ENCODE data around the gene ITGAV. TPM values are rescaled to one million over a fixed set of nuclear protein-coding genes. Genes with fewer than 3 reads are reported as not detected.

Gene ITGAV
- polyA plus RNA-seq, 4 donors = 55.7 to 76.1 (median 67.8) TPM

DNA sequence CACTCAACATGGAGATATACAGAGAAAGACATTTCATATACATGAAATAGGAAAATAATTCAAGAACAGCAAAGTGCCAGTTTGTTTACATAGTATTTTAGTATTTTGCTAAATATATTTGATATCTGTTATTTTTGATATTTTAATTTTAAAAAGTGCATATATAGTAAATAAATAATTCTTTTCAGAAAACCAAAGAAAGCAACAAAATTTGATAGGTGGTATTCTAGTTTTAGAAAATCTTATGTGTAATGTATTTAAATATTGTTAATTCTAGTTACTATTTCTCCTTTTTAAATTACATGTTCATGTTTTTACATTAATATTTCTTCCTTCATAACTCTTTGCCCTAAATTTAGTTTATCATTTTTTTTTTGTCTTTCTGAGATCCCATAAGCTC is 69.5 kb downstream of the ITGAV start:
- DNase-seq (ENCODE audit: low read depth in 4 of 4, low spot score in 2 of 4) = no peak

DNA sequence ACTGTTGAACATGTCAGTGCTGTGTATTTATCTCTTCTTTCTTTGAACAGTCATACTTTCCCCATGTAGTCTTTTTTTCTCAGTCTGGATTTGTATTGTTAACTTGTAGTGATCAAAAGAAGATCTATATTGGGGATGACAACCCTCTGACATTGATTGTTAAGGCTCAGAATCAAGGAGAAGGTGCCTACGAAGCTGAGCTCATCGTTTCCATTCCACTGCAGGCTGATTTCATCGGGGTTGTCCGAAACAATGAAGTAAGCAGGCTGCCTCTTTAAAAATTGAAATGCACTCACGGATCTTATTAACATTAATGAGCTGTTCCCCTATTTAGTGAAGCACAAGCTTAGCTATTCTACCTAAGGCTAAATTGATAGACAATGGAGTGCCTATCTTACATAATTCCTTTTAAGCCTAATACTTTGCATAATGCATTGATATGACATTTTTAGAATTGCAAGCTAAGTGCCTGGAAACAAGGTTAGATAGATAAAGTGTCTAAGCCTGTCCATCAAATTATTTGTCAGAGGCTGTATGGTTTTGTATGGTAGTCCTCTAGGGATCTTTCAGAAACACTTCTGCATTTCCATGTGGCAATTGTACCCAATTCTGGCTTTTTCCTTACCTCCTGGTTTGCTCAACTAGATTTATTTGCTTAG is 74.7 kb downstream of the ITGAV start:
- DNase-seq (ENCODE audit: low read depth in 4 of 4, low spot score in 2 of 4) = no peak

DNA sequence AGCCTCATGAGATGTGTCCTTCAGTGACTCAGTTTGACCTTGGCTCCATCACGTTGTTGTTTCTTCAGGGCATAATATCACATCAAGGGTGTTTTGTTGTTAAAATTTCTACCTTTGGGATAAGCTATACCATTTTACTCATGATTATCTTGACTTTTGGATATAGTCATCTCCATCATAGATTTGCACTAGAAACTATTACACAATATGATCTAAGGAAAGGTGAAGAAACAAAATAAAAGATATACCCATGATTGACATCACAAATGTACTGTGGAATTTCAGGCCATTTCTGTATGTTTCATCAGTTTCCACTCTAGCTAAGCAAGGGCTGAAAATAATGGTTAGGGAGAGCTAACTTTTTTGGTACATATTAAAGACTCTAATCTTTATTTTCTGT is 79.3 kb downstream of the ITGAV start:
- no peak for DNase-seq (ENCODE audit: low read depth in 4 of 4, low spot score in 2 of 4)

DNA sequence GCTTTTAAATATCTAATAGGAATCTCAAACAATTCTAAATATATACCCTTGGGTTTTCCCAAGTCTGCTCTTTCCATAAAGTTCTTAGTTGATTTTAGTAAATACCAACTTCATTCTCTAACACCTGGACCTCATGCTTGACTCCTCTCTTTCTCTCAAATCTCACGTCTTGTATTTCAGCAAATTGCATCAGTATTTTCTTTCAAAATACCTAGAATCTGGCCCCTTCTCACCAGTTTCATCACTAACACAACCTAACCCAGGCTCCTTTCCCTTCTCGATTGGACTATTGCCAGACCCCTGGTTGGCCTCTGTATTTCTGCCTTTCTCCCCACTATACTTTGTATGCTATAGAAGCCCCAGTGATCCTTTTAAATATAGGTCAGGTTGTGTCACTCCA is 81.0 kb downstream of the ITGAV start:
- DNase-seq (ENCODE audit: low read depth in 4 of 4, low spot score in 2 of 4) = no peak

DNA sequence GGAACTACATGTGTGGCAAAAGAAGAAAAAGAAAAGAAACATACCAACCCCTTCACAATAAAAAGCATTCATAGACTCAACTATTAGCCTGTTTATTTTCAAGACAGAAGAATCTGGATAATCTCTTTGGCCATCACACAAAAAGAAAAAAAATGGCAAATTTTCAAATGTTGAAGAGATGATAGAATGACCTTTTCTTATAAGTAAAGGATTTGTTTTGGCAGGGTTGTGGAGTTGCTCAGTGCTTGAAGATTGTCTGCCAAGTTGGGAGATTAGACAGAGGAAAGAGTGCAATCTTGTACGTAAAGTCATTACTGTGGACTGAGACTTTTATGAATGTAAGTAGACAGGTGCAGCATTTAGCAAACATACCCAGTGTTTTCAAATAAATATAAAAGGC is 85.5 kb downstream of the ITGAV start:
- no peak for DNase-seq (ENCODE audit: low read depth in 4 of 4, low spot score in 2 of 4)

DNA sequence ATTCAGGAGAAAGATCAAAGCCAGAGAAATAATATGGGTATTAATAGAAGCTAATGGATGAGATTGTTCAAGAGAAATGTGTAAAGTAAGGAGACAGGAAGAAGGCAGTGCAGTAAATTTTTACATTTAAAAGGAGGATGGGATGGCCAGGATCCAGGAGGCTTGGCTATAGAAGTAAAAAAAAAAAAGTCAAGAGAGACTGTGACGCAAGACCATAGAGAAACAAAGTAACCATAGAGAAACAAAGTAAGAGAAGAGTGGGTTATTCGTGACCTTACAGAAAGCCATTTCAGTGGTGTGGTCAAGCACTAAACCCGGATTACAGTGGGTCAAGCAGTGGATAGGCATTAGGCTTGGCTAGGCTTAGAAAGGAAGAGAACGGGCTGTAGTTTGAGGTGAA is 93.5 kb downstream of the ITGAV start:
- no peak for DNase-seq (ENCODE audit: low read depth in 4 of 4, low spot score in 2 of 4)

DNA sequence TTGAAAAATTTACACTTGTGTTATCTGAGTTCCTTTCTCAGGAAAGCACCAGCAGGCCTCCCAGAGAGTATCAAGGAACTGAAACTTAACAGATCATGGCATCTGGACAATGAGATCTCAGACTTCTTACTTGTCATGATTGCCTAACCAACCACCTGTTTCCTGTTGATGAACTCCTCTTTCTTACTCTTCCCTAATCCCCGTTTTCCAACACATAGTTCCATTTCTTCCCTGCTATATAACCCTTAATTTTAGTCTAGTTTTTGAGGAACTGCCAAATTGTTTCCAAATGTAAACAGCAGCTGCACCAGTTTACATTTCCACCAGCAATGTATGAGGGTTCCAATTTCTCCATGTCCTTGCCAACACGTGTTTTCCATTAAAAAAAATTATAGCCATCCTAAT is 98.0 kb downstream of the ITGAV start:
- DNase-seq (ENCODE audit: low read depth in 4 of 4, low spot score in 2 of 4) = no peak

DNA sequence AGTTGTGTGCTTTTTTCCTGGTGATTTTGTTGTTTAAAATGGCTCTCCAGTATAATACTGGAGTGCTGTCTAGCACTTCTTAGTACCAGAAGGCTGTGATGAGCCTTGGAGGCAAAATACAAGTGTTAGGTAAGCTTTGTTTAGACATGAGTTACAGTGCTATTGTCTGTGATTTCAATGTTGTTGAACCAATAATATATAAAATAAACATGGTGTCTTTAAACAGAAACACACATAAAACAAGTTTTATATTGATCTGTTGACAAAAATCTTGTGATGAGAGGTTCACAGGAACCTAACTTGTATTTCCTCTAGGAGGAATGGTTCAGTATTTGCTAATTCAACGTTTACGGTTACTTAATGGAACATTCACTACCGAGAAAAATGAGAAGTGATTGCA is 99.0 kb downstream of the ITGAV start:
- DNase-seq (ENCODE audit: low read depth in 4 of 4, low spot score in 2 of 4) = no peak

DNA sequence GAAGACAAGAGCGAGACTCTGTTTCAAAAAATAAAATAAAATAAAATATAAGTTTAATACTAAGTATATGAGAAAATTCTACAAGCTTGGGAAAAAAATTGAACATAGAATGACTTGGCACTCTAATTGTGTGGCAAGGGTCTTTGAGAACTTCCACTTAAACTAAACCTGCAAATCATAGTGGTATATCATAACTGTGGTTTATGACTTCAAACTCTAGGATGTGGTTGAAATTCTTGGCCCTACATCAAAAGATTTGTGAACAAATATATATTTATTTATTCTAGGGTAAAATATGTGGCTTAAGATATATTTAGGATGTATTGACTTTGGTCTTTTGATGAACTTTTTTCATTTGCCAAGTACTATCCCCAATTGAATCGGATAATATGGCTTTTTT is 100.9 kb downstream of the ITGAV start:
- DNase-seq (ENCODE audit: low read depth in 4 of 4, low spot score in 2 of 4) = no peak

DNA sequence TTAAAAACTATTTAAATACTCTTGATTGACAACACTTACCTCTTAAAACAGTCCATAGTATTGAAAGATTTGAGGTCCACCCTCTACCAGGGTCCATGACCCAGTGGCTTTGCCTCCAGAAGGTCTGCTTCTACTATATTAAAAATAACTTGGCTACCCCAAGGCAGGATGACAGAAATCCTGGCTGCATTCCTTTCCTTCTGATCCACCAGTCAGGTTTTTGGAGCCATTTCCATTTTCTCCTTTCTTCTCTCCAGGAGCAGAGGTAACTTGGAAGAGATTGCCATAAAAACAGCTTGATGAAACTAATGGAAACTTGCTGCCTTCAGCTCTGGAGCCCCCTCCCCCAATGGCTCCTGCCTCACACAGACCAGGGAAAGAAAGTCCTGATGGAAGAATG is 101.4 kb downstream of the ITGAV start:
- no peak for DNase-seq (ENCODE audit: low read depth in 4 of 4, low spot score in 2 of 4)

DNA sequence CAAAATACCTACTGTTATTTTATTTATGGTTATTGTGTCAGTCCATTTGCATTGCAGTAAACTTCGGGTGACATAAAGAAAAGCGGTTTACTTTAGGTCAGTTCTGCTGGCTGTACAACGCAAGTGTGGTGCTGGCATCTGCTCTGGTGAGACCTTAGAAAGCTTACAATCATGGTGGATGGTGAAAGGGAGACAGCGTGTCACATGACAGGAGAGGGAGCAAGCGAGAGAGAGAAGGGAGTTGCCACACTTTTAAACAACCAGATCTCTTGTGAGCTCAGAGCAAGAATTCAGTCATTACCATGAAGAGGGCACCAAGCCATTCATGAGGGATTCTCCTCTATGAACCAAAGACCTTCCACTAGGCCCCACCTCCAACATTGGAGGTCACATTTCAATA is 102.0 kb downstream of the ITGAV start:
- DNase-seq (ENCODE audit: low read depth in 4 of 4, low spot score in 2 of 4) = no peak

DNA sequence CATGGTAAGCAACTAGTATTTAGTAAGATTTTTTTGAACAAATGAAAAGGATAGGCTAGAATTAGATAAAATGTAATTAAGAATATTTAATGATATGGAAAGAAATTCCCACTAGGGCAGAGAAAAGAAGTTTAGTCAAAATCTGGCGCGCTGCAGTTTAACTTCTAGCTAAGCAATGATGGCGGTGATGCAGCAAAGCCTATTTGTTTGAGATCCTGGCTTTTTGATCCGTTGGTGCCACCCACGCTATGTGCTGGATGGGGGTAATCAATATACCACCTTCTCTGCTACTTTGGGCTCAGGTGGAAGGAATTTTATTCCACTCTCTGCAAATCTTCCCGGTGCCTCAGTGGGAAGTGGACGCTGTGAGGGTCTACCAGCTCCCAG is 103.6 kb downstream of the ITGAV start:
- DNase-seq (ENCODE audit: low read depth in 4 of 4, low spot score in 2 of 4) = no peak

DNA sequence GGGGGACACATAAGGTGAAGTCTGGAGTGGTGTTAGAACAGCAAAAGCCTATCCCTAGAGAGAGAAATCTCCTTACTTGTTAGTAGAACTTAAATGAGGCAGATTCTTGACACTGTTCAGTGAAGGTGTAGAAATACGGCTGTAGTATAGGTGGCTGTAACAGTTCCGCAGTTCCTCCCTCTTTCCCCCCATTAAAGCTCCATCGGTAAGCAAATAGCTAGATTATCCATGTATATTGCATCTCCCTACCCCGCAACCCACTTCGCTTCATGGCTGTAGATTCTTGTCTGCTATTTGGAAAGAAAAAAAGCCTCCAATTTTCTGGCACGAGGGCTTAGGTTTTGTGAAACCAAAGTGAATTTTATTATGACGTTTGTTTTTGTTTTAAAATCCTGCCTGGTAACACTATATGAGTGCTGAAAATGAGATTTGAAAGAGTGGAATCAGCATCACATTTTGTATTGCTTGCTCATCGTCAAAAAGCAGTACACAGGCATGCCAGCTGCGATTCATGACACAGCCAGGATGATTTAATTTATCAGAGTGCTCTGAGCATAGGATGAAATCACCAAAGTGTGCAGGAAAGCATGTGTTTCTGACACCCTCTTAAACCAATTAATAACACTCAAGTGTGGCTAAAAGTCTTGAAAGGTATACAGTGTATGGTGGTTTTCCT is 105.4 kb downstream of the ITGAV start:
- DNase-seq (ENCODE audit: low read depth in 4 of 4, low spot score in 2 of 4) = no peak

DNA sequence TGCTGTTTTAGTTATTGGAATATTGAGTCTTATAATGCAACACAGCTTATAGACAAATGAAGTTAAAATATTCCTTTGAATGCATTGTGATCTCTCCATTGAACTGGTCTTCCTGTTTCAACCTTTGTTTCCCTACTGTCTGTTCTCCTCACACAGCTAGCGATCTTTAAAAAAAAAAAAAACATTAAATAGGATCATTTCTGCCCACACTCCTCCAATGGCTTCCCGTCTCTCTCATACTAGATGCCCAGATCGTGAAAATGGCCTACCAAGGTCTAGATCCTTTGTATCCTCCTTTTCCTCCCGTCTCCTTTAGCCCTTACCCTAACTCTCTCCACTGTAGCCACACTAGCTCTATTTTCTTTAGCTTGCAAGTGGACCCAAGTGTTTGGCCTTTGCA is 106.4 kb downstream of the ITGAV start:
- DNase-seq (ENCODE audit: low read depth in 4 of 4, low spot score in 2 of 4) = no peak

DNA sequence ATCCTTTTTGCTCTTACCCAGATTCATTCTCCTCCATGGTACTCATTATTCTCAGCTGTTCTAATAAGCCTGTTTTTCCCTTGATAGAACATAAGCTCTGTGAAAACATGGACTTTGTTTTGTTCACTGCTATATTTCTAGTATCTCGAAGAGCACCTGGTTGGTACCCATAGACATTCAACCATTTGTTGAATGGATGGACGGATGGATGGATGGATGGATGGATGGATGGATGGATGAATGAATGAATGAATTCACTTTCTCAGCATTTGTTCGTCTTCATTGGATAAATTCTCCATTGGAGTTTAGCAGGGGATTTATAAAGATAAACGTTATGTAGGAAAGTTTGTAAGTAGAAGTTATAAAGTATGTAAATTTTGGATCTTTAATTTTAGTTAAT is 106.9 kb downstream of the ITGAV start:
- DNase-seq (ENCODE audit: low read depth in 4 of 4, low spot score in 2 of 4) = no peak

DNA sequence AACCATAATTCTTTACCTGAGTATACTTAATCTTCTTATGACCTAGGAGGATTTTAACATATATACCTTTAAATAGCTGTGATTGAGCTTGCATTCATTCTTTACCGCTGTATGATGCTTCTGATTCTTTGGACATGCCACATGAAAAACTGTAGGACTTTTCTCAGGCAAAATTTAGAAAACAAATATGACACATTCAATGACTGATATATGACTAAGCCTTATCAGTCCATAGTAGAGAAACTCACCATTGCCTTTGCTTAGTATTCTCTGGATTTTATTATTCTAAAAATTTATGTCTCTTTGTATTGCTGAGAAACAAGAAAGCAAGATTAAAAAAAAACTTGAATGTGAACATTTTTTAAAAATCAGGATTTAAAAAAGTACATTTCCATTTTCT is 107.7 kb downstream of the ITGAV start:
- DNase-seq (ENCODE audit: low read depth in 4 of 4, low spot score in 2 of 4) = no peak

DNA sequence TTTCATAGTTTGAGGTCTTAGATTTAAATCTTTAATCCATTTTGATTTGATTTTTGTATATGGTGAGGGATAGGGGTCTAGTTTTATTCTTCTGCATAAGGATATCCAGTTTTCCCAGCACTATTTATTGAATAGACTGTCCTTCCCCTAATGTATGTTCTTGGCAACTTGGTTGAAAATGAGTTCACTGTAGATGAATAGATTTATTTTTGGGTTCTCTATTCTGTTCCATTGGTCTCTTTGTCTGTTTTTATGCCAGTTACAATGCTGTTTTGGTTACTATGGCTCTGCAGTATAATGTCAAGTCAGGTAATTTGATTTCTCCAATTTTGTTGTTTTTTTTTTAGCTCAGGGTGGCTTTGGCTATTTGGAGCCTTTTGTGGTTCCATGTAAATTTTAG is 109.9 kb downstream of the ITGAV start:
- DNase-seq (ENCODE audit: low read depth in 4 of 4, low spot score in 2 of 4) = no peak

DNA sequence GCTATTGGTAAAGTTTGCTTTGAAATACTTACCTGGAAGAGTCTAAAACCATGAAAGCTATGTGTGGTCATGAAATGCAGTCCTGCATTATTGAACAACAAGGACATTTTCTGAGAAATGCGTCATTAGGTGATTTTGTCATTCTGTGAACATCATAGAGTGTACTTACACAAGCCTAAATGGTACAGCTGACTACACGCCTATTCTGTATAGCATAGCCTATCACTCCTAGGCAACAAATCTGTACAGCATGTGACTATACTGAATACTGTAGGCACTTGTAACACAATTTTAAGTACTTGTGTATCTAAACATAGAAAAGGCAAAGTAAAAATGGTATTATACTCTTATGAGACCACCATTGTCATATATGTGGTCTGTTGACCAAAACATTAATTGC is 112.2 kb downstream of the ITGAV start:
- no peak for DNase-seq (ENCODE audit: low read depth in 4 of 4, low spot score in 2 of 4)

DNA sequence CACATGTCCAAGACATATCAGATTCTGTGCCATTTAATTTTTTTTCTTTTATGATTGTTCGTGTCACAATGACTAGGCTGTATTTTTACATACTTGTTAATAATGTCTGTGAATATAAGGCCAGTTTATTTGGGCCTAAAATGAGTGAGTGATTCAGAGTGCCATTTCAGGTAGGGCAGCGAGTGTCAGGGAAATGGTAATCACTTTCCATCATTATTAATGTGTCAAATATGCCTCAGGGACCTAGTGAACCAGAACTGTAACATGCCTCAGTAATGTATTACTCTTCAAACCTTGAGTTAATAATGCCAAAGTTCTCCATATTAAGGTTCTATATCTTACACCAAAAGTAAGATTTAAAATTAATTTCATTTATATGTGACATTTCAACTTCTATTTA is 112.6 kb downstream of the ITGAV start:
- no peak for DNase-seq (ENCODE audit: low read depth in 4 of 4, low spot score in 2 of 4)

DNA sequence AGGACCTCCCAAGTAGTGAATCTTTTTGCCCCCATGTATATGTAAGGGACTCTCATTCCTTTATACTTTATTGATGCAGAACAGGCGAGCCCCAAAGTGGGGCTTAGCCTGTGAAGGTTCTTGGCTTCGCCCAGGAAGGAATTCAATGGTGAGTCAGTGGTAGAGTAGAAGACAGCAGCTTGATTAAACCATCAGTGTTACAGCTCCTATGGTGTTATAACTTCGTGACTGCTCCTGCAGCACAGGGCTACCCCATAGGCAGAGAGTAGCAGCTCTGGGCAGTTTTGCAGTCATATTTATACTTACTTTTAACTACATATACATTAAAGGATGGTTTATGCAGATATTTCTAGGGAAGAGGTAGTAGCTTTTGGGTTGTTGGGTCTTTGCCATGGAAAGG is 115.0 kb downstream of the ITGAV start:
- no peak for DNase-seq (ENCODE audit: low read depth in 4 of 4, low spot score in 2 of 4)

DNA sequence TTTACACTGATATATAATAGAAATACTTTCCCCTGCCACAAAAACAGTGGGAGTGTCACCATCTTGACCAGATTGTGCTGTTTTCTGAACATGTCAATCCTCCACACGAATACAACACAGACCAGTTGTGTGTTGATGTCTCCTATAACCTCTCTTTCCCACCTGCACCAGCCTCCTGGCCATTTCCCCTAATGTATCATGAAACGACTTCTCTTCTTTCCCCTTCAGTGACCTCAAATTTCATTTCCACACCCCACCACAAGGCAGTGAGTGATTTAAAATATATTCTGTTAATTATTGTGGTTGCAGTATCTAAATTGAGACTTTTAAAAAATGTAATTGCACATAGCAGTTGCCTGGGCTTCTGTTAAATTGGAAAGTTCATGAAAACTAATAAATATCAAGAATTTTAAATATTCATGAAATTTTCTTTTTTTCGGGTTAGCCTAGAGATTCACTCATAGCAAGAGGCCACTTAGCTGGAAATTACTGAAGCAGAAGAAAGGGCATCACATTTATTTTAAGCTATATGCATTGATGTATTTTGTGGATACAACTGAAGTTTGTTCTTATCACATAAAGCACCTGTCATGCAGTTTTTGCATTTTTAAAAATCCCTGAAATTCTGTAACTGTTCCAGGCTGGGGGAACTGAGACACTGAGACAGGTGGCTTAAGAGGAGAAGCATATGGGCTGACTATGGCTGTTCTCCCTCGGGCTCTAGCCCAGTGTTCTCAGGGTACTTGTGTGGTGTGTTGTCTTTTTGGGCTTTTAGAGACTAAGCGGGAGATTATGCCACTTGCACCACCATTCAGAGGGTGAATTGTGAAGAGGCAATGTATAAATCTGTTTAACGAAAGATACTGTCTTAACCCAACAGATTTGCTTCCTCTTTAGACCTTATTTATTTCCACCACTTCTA is 119.9 kb downstream of the ITGAV start:
- DNase-seq (ENCODE audit: low read depth in 4 of 4, low spot score in 2 of 4) = no peak

DNA sequence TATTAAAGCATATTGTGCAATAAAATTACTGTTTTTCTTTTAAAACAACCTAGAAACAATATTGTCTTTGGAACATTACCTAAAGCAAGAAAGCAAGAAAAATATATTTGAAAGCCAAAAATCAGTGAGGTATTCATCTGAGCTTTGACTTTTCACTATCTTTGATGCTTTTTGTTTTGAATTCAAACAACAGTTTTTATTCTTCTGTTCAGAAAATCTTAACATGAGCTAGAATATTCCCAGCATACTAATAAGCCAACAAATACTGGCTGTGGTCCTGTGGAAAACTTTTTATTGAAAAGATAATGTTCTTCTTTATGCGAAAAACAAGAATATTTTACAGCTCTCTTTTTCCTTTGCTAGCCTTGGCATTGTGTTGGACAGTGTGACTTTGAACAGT is 123.8 kb downstream of the ITGAV start:
- DNase-seq (ENCODE audit: low read depth in 4 of 4, low spot score in 2 of 4) = no peak
